ENCODE data around the gene PANK4. TPM values are rescaled to one million over a fixed set of nuclear protein-coding genes. Genes with fewer than 3 reads are reported as not detected.
A peak's percentile ranks its signal among the peaks of the same experiment; 100 is the strongest.

PANK4 gene
- total and polyA plus RNA-seq, 9 of the 15 experiments (the other 6 are each of a cell fraction or from before 2014, with no cell fraction given): 0.93 to 55.6 (median 31.5) TPM

DNA sequence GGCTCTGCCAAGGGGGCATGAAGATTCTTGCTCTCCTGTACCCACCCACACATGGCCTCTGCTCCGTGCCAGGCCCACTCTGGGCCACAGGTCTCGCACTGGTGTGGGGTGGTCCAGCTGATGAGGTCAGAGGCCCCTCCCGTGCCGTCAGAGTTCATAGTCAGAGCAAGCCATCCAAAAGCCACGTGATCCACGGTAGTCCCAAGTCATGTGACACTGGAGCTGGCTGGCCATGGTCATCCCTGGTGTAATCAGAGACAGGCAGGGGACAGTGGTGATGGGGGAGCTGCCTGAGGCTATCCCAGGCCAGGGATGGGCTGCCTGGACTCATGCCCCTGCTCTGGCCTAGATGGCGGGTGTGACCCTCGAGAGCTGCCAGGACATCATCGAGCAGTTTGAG lies 39.8 kb downstream of the PANK4 start:
- H3K27me3 ChIP-seq (ENCODE audit: control insufficient read depth in 2 of 2, insufficient read depth in 2 of 2, low read length in 2 of 2): peaks cover 7 to 19% of the 10 kb centered on the region in 2 experiments; a peak in 3 of 5 replicates
- ChIA-PET POLR2A (interaction anchor here (2.5 kb wide), 1 partner anchor 14 kb away, joined by 9 read pairs; no protein-coding TSS in a partner anchor), CTCF (ENCODE audit: low intra/inter-chr PET ratio) (no interaction called here)
- H3K4me2 ChIP-seq (ENCODE audit: insufficient read depth, low read length): no peak overlapping the region
- intact Hi-C loops (cut with micrococcal nuclease) (no loop called here), in situ Hi-C loops (cut with MboI) (no loop called here)
- WGBS (ENCODE audit: insufficient coverage, low coverage, missing lambda C conversion rate): 0% methylated on average over 9 of the region's 9 CpGs
- H3K9me3 ChIP-seq (replicated peaks; ENCODE audit: control insufficient read depth, insufficient read depth, low read depth, low read length): no peaks in the 10 kb centered on the region
- H3K4me1 ChIP-seq (replicated peaks in 1 of 2; ENCODE audit: control insufficient read depth in 2 of 2, insufficient read depth in 2 of 2, low read length in 2 of 2): peaks cover 0 to 35% of the 10 kb centered on the region in 2 experiments; a peak in 3 of 5 replicates
- H3K36me3 ChIP-seq (ENCODE audit: control insufficient read depth, insufficient read depth, low read length): no peaks in the 10 kb centered on the region
- no peak overlapping the region for H2AFZ ChIP-seq (ENCODE audit: low read depth, low read length)
- DNase-seq (ENCODE audit: extremely low read depth in 1 of 4, low spot score in 3 of 4) (no peak), FAIRE-seq (no peak), ATAC-seq (no peak)
- no peak overlapping the region for H3K9ac ChIP-seq (ENCODE audit: insufficient read depth in 1 of 2, low read depth in 2 of 2, low read length in 2 of 2)
- no peak overlapping the region for H3K4me3 ChIP-seq
- BruUV-seq (replicated peaks): no TSS peak
- peaks cover 7% of the 10 kb centered on the region; the same call in 1 of the 2 replicates for H4K20me1 ChIP-seq (replicated peaks; ENCODE audit: control insufficient read depth, insufficient read depth, low read length)
- H3K79me2 ChIP-seq (ENCODE audit: control insufficient read depth, insufficient read depth, low read length): no peaks in the 10 kb centered on the region
- no peak overlapping the region for H3K27ac ChIP-seq (ENCODE audit: extremely low read depth, low read depth, low read length)
- H3K9me1 ChIP-seq (ENCODE audit: control insufficient read depth, insufficient read depth, low read length): peaks cover 3% of the 10 kb centered on the region
- no peak for TF ChIP-seq ZNF3 (CRISPR knock-in tag; IDR thresholded peaks at IDR 0.05)
- TF ChIP-seq ZKSCAN1 (IDR thresholded peaks at IDR 0.05; ENCODE audit: low read depth, low read length): no peak
- TF ChIP-seq CBFA2T2 (conservative IDR thresholded peaks at IDR 0.05): peak; percentile 21; the same call in 1 of the 2 replicates
- TF ChIP-seq JUN (IDR thresholded peaks at IDR 0.05; ENCODE audit: borderline replicate concordance, low read depth, low read length): no peak
- TF ChIP-seq JUN (CRISPR knock-in tag; IDR thresholded peaks at IDR 0.05; ENCODE audit: borderline replicate concordance): no peak
- no peak for TF ChIP-seq HMG20B (CRISPR knock-in tag; IDR thresholded peaks at IDR 0.05)
- TF ChIP-seq RAD51 (IDR thresholded peaks at IDR 0.05; ENCODE audit: borderline replicate concordance, low read depth): peak; percentile 67
- TF ChIP-seq SMAD2 (IDR thresholded peaks at IDR 0.05; ENCODE audit: low read depth, low read length): no peak
- TF ChIP-seq, protein P1, sequence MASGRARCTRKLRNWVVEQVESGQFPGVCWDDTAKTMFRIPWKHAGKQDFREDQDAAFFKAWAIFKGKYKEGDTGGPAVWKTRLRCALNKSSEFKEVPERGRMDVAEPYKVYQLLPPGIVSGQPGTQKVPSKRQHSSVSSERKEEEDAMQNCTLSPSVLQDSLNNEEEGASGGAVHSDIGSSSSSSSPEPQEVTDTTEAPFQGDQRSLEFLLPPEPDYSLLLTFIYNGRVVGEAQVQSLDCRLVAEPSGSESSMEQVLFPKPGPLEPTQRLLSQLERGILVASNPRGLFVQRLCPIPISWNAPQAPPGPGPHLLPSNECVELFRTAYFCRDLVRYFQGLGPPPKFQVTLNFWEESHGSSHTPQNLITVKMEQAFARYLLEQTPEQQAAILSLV (tag; IDR thresholded peaks at IDR 0.05): no peak
- TF ChIP-seq CHD2 (IDR thresholded peaks at IDR 0.05; ENCODE audit: low read depth, low read length): no peak
- no peak for TF ChIP-seq DNMT1 (IDR thresholded peaks at IDR 0.05)
- no peak for TF ChIP-seq HNRNPH1 (optimal IDR thresholded peaks at IDR 0.05; ENCODE audit: low read depth, low read length)
- no peak for TF ChIP-seq RBM22 (IDR thresholded peaks at IDR 0.05; ENCODE audit: low read depth, low read length, poor library complexity, severe bottlenecking)
- TF ChIP-seq ZBTB5 (IDR thresholded peaks at IDR 0.05): no peak
- TF ChIP-seq ZNF347 (CRISPR knock-in tag; IDR thresholded peaks at IDR 0.05; ENCODE audit: low read depth): no peak
- no peak for TF ChIP-seq ESRRA (IDR thresholded peaks at IDR 0.05; ENCODE audit: borderline replicate concordance, low read depth)
- TF ChIP-seq, protein P2, sequence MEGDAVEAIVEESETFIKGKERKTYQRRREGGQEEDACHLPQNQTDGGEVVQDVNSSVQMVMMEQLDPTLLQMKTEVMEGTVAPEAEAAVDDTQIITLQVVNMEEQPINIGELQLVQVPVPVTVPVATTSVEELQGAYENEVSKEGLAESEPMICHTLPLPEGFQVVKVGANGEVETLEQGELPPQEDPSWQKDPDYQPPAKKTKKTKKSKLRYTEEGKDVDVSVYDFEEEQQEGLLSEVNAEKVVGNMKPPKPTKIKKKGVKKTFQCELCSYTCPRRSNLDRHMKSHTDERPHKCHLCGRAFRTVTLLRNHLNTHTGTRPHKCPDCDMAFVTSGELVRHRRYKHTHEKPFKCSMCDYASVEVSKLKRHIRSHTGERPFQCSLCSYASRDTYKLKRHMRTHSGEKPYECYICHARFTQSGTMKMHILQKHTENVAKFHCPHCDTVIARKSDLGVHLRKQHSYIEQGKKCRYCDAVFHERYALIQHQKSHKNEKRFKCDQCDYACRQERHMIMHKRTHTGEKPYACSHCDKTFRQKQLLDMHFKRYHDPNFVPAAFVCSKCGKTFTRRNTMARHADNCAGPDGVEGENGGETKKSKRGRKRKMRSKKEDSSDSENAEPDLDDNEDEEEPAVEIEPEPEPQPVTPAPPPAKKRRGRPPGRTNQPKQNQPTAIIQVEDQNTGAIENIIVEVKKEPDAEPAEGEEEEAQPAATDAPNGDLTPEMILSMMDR (IDR thresholded peaks at IDR 0.05 in 2 of 3, conservative IDR thresholded peaks at IDR 0.05 in 1 of 3; ENCODE audit: insufficient read depth in 2 of 3, low read depth in 1 of 3, low read length in 3 of 3): no peak
- TF ChIP-seq FOXM1 (IDR thresholded peaks at IDR 0.05; ENCODE audit: low read depth): no peak
- TF ChIP-seq FOXM1 (CRISPR knock-in tag; IDR thresholded peaks at IDR 0.05; ENCODE audit: low read depth): no peak
- no peak for TF ChIP-seq SIN3B (IDR thresholded peaks at IDR 0.05; ENCODE audit: low read depth)
- no peak for TF ChIP-seq HLTF (IDR thresholded peaks at IDR 0.05)
